Measurements from ENCODE around the gene CLMN. TPM values are rescaled to one million over a fixed set of nuclear protein-coding genes. Genes with fewer than 3 reads are reported as not detected.

CLMN gene
- total and polyA plus RNA-seq, 2 of the 8 experiments (the other 6 are each of a cell fraction or from before 2014, with no cell fraction given): 1.6 to 8.2 TPM

GRCh38 chr14:95190857-95191256 is 128.9 kb downstream of the CLMN start (continued):
- TF ChIP-seq, protein P1, sequence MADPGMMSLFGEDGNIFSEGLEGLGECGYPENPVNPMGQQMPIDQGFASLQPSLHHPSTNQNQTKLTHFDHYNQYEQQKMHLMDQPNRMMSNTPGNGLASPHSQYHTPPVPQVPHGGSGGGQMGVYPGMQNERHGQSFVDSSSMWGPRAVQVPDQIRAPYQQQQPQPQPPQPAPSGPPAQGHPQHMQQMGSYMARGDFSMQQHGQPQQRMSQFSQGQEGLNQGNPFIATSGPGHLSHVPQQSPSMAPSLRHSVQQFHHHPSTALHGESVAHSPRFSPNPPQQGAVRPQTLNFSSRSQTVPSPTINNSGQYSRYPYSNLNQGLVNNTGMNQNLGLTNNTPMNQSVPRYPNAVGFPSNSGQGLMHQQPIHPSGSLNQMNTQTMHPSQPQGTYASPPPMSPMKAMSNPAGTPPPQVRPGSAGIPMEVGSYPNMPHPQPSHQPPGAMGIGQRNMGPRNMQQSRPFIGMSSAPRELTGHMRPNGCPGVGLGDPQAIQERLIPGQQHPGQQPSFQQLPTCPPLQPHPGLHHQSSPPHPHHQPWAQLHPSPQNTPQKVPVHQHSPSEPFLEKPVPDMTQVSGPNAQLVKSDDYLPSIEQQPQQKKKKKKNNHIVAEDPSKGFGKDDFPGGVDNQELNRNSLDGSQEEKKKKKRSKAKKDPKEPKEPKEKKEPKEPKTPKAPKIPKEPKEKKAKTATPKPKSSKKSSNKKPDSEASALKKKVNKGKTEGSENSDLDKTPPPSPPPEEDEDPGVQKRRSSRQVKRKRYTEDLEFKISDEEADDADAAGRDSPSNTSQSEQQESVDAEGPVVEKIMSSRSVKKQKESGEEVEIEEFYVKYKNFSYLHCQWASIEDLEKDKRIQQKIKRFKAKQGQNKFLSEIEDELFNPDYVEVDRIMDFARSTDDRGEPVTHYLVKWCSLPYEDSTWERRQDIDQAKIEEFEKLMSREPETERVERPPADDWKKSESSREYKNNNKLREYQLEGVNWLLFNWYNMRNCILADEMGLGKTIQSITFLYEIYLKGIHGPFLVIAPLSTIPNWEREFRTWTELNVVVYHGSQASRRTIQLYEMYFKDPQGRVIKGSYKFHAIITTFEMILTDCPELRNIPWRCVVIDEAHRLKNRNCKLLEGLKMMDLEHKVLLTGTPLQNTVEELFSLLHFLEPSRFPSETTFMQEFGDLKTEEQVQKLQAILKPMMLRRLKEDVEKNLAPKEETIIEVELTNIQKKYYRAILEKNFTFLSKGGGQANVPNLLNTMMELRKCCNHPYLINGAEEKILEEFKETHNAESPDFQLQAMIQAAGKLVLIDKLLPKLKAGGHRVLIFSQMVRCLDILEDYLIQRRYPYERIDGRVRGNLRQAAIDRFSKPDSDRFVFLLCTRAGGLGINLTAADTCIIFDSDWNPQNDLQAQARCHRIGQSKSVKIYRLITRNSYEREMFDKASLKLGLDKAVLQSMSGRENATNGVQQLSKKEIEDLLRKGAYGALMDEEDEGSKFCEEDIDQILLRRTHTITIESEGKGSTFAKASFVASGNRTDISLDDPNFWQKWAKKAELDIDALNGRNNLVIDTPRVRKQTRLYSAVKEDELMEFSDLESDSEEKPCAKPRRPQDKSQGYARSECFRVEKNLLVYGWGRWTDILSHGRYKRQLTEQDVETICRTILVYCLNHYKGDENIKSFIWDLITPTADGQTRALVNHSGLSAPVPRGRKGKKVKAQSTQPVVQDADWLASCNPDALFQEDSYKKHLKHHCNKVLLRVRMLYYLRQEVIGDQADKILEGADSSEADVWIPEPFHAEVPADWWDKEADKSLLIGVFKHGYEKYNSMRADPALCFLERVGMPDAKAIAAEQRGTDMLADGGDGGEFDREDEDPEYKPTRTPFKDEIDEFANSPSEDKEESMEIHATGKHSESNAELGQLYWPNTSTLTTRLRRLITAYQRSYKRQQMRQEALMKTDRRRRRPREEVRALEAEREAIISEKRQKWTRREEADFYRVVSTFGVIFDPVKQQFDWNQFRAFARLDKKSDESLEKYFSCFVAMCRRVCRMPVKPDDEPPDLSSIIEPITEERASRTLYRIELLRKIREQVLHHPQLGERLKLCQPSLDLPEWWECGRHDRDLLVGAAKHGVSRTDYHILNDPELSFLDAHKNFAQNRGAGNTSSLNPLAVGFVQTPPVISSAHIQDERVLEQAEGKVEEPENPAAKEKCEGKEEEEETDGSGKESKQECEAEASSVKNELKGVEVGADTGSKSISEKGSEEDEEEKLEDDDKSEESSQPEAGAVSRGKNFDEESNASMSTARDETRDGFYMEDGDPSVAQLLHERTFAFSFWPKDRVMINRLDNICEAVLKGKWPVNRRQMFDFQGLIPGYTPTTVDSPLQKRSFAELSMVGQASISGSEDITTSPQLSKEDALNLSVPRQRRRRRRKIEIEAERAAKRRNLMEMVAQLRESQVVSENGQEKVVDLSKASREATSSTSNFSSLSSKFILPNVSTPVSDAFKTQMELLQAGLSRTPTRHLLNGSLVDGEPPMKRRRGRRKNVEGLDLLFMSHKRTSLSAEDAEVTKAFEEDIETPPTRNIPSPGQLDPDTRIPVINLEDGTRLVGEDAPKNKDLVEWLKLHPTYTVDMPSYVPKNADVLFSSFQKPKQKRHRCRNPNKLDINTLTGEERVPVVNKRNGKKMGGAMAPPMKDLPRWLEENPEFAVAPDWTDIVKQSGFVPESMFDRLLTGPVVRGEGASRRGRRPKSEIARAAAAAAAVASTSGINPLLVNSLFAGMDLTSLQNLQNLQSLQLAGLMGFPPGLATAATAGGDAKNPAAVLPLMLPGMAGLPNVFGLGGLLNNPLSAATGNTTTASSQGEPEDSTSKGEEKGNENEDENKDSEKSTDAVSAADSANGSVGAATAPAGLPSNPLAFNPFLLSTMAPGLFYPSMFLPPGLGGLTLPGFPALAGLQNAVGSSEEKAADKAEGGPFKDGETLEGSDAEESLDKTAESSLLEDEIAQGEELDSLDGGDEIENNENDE (IDR thresholded peaks at IDR 0.05; ENCODE audit: insufficient replicate concordance, low read length): no peak
- TF ChIP-seq RBBP5 (IDR thresholded peaks at IDR 0.05; ENCODE audit: borderline replicate concordance, low read depth, low read length): no peak
- TF ChIP-seq TAF1 (IDR thresholded peaks at IDR 0.05; ENCODE audit: low read depth, low read length): no peak
- TF ChIP-seq EGR1 (IDR thresholded peaks at IDR 0.05; ENCODE audit: borderline replicate concordance, low read depth, low read length): no peak
- TF ChIP-seq TAF7 (optimal IDR thresholded peaks at IDR 0.05; ENCODE audit: borderline replicate concordance, low read depth, low read length): no peak
- no peak for TF ChIP-seq BRCA1 (IDR thresholded peaks at IDR 0.05; ENCODE audit: low read depth, low read length)
- no peak for TF ChIP-seq CTBP2 (IDR thresholded peaks at IDR 0.05; ENCODE audit: borderline replicate concordance, insufficient read depth, insufficient read length, low read length)
- no peak for TF ChIP-seq CREB1 (IDR thresholded peaks at IDR 0.05)
- TF ChIP-seq ASH2L (IDR thresholded peaks at IDR 0.05; ENCODE audit: low read length): no peak
- TF ChIP-seq SIX5 (IDR thresholded peaks at IDR 0.05; ENCODE audit: low read depth, low read length): no peak
- TF ChIP-seq, protein P2, sequence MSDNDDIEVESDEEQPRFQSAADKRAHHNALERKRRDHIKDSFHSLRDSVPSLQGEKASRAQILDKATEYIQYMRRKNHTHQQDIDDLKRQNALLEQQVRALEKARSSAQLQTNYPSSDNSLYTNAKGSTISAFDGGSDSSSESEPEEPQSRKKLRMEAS (IDR thresholded peaks at IDR 0.05): no peak
- TF ChIP-seq POLR2A (IDR thresholded peaks at IDR 0.05; ENCODE audit: control extremely low read depth in 1 of 2, low read depth in 2 of 2, low read length in 2 of 2): no peak
- no peak for TF ChIP-seq CHD2 (IDR thresholded peaks at IDR 0.05; ENCODE audit: low read length)
- TF ChIP-seq NRF1 (IDR thresholded peaks at IDR 0.05; ENCODE audit: low read depth, low read length): no peak

Measured in H1 (cell line).